Measurements from ENCODE around the gene FUCA1.
"Not testable (repeated sequence)": the region's sequence is repeated elsewhere in the genome, so short reads cannot be mapped to it uniquely, and the experiment has no call there.

The FUCA1 gene

GRCh38 chr1:23867895-23868556 is at the start of gene FUCA1:
Gene FUCA1 (minus strand): TSS chr1:23868290. CDS start chr1:23868286, 4 bp downstream.
- peak; percentile 97 for DNase-seq (ENCODE audit: low spot score)

DNA sequence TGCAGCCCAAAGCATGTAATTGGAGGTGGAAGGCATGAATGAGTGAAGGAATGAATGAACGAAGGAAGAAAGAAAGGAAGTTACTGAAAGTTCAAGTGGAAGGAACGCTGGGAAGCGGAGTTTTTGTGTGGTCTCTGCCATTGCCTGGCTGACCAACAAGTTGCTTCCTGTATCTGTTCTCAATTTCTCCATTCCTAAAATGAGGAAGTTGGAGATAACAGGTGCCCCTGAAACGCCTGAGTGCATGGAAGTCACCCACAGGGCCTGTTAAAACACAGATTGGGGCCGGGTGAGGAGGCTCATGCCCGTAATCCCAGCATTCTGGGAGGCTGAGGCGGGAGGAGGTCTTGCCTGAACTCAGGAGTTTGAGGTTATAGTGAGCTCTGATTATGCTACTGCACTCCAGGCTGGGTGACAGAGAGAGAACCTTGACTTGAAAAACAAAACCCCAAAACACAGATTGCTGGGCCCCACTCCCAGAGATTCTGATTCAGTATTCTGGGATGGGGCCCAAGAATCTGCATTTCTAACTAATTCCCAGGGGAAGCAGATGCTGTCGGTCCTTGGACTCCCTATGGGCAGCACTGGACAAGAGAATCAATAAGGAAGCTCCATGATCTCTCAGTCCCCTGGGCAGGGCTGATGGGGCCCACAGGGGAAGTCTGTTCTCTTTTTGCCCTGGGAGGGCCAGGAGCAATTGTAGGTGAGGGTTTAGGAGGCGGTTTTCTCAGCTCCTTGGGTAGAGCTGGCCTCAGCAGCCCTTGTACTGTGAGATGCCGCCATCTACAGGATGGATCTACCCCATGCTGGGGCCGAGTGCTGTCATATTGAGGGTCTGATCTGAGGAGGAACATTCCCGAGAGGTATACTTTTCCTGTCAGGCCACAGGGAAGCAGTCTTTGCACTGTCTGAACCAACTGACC is 48.4 kb upstream of the FUCA1 start:
- peak; percentile 89 for DNase-seq (ENCODE audit: low spot score)

DNA sequence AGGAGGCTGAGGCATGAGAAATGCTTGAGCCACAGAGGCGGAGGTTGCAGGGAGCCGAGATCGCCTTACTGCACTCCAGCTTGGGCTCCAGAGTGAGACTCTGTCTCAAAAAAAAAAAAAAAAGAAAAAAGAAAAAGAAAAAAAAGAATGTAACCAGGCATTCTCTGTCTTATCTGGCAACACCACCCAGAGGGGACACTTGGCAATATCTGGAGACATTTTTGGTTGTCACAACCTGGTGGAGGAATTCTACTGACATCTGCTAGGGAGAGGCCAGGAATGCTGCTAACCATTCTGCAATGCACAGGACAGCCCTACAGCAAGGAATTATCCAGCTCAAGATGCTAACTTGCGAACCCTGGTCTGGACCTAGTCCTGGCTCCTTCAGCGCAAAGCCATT is 47.4 kb upstream of the FUCA1 start:
- DNase-seq (ENCODE audit: low spot score), result no peak

DNA sequence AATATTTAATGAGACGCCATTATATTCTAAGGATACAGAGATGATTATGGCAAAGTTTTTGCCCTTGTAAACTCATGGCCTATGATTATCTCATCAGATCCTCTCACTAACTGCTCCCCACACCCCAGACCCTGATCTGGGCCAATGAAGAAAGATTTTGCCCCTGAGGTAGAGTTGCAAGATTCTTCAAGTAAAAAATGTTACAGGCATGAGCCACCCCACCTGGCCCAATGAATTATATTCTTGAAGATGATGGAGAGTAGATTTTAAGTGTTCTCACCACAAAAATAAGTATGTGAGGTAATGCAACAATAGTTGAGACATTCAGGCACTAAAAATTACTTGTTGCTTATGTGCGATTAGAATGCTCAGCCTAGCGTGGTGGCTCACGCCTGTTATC is 46.8 kb upstream of the FUCA1 start:
- DNase-seq (ENCODE audit: low spot score), result no peak

DNA sequence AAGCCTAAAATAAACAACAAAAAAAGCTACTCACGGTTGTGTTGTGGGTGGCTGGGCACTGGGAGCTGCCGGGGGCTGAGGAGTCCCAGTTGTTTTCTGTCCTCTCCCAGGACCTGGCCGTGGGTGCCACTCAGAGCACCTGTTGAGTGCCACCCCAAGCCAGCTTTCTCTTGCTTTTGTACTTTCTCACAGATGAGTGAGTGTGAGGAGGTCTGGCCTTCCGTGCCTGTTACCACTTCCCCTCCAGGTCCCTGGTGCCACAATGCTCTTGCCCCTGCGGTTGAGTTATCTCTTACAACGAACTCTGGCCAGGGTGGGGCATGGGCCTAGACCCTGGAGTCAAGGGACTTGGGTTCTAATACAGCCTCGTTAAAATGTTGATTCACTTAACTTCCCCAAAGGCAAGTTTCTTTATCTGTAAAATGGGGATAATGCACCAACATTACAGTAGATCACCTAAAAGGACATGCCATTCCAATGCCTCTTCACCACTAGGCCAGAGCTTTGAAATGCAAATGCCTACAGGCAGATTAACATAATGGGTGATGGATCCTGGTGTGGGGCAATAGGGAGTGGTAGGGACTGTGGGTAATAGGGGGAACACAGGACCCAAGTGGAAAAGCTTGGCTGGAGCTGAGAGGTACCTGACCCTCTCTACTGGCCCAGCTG is 45.3 kb upstream of the FUCA1 start, which contains the start of gene CNR2:
TSS of gene CNR2 (minus strand) at position 151 of the 669 bp plus-strand sequence. CDS start 37,745 bp downstream, outside the sequence.
- no peak for DNase-seq (ENCODE audit: low spot score)

DNA sequence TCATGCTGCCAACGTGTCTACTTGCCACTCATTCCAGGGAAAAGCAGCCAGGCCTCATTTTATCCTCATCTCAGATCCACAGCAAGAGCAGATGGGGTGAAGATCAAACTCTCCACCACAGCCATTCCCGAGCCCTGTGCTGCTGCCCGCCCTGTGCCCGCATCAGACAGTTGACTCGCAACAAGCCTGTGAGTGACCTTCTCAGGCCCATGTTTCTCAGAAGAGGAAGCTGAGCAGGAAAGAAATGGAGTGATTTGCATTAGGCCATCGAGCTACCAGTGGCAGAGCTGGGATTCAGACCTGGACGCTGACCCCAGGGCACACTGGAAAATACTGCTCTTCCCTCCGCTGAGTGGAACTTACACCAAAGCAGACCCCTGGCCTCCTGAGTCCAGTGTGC is 43.8 kb upstream of the FUCA1 start:
- DNase-seq (ENCODE audit: low spot score), result no peak

DNA sequence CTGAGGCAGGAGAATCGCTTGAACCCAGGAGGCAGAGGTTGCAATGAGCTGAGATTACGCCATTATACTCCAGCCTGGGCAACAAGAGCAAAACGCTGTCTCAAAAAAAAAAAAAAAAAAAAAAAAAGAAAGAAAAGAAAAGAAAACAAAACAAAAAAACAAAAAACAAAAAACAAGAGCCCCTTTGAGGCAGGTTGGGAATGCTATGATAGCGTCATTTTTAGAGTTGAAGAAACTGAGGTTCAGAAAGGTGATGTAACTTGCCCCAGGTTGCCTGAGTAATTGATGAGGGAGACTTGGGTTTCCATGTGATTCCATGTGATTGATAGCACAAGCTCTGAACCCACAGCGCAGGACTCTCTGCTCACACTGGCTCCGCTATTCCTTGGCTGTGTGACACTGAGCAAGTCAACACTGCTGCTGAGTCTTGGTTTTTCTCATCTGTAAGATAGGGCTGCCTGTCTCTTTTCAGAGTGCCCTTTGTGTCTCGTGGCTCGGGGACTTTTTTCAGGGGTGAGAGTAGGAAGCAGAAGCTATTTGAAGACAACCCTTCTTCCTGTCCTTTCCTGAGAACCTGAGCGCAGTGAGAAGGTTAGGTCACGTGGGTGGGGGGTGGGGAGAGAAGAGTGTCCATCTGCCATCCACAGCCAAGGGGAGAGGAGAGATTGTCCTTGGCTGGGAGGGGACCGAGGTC is 42.6 kb upstream of the FUCA1 start:
- DNase-seq (ENCODE audit: low spot score), result no peak

GRCh38 chr1:23910144-23910543 is 42.1 kb upstream of the FUCA1 start:
- no peak for DNase-seq (ENCODE audit: low spot score)

DNA sequence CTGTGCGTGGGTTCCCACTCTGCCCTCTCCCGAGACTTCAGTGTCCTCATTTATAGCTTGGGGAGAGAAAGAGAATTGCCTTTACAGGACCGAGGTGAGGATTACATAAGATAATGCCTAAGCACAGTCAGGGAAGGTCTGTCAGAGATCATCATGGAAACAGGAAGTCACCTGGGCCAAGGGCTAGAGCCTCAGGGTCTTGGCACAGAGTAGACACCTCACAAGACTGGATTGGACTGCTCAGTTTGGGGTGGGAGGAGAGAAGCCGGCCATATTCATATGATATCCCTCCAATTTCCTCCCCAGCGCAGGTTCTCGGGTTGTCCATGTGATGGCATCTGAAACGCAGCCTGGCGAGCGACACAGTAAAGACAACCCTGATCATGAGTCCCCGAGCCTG is 41.3 kb upstream of the FUCA1 start:
- DNase-seq (ENCODE audit: low spot score), result no peak

DNA sequence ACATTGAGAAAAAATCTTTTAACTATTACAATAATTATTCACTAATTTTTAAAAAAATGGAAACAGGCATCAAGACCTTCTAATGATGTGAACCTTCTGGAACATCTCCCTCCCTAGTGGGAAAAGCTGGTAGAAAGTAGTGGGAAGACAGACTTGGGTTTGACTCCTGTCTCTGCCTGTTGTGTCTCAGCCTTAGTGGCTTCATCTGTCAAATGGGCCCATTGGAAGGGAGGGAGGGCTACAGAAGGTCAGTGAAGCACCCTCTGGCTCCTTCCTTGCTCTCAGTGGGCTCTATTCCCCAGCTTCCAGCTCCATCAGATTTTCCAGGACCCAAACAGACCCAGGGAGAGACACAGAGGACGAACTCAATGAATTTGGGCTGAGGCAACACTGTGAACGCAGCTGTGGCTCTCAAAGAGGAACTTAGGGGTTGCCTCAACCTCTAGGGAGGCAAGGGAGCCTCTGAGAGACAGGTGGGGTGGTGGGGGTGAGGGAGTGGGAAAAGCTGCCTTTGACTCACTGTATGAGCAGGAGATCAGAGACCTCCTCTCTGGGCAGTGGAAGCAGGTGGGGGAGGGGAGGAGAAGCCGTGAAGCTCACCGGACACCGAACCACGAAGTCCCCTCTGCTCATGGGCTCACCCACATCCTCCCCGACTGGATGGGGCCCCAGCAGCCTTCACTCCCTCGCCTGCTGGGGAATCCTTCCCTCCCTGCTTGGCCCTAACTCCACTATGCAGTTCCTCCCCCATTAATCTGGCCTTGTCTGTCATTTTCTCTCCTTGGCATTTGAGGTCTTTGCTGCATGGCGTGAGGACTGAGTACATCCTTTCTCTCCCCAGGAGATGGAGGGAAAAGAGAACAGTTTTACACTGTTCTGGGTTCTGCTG is 40.6 kb upstream of the FUCA1 start:
- no peak for DNase-seq (ENCODE audit: low spot score)

DNA sequence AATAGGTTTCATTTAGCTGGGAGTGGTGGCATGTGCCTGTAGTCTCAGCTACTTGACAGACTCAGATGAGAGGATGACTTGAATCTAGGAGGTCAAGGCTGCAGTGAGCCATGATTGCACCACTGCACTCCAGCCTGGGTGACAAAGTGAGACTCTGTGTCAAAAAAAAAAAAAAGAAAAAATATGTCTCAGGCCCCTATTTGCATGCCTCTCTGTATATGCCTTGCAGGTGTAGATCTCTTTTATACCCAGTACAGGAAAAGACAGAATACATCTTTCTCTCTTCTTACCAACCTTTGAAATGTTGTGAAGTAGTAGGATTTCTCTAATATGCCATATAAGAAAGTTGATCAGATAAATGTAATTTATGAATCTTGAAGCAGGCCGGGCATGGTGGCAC is 38.6 kb upstream of the FUCA1 start:
- DNase-seq (ENCODE audit: low spot score), result no peak

- no peak for DNase-seq (ENCODE audit: low spot score)
Observed at GRCh38 chr1:23905461-23906025, 37.5 kb upstream of the FUCA1 start.

- no peak for DNase-seq (ENCODE audit: low spot score)
Observed at GRCh38 chr1:23904748-23905357, 36.8 kb upstream of the FUCA1 start.

DNA sequence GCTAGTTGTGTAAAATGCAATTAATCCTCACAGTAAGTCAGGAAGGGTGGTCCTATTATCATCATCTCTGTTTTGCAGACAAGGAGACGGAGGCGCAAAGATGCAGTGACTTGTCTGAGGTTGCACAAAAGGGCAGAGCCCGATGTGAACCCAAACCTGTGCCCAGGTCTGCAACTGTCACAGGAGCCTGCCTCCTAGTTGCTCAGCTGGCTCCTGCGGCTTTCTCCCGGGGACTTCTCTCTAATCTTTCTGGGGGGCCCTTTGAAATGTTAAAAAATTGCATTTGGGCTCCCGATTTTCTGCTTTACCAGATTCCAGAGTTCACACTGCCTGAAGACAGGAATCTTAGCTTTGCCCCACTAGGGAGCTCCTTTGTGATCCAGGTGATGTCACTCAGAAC is 35.7 kb upstream of the FUCA1 start:
- no peak for DNase-seq (ENCODE audit: low spot score)

- DNase-seq (ENCODE audit: low spot score), result no peak
Observed at GRCh38 chr1:23902321-23903278, 34.5 kb upstream of the FUCA1 start.

DNA sequence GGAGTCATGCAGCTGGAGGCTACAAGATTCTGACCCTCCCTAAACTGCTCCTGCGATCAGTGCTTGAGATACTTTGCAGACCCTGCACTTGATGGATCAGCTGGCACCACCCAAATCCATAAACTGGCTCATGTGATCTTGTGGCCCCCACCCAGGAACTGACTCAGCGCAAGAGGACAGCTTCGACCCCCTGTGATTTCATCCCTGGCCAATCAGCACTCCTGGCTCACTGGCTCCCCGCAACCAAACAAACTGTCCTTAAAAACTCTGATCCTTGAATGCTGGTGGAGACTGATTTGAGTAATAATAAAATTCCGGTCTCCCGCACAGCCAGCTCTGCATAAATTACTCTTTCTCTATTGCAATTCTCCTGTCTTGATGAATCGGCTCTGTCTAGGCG is 31.9 kb upstream of the FUCA1 start:
- not testable (repeated sequence) for DNase-seq (ENCODE audit: low spot score)

- DNase-seq (ENCODE audit: low spot score), result no peak
Observed at GRCh38 chr1:23899070-23899469, 31.0 kb upstream of the FUCA1 start.

DNA sequence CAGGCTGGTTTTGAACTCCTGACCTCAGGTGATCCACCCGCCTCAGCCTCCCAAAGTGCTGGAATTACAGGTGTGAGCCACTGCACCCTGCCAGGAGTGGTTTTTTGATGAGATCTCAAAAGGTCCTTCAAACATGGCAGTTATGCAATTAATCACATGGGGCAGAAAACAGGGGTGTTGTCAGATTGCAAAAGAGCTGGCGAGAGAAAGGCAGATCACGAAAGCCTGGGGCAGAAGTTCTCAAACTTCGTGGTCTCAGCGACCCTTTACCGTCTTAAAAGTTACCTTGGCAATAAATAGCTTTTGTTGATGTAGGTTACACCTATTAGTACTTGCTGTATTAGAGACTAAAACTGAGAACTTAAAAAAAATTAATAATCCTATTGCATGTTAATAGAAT is 29.0 kb upstream of the FUCA1 start:
- DNase-seq (ENCODE audit: low spot score), result no peak

DNA sequence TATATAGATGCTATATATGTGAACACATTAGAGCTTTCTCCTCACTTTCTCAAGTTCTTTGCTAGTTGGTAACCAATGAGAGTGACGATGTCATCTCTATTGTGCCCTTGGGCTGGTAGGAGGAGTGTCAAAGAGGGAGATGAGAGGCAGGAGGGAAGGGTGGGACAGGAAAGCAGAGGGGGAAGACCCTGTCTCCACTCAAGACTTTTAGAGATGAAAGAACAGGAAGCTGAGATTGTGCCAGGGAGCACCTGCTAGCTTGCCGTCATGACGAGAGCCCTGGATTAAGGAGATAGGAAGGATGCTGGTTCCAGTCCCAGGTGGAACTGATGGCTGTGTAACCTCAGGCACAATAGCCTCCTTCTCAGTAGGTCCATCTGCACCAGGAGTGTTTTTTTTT is 28.4 kb upstream of the FUCA1 start:
- DNase-seq (ENCODE audit: low spot score), result no peak
